Uterus (tissue), 4 donors: Measurements from ENCODE around the gene RIPOR2. TPM values are rescaled to one million over a fixed set of nuclear protein-coding genes. Genes with fewer than 3 reads are reported as not detected.

Experiments used
- DNase-seq, 2 donors: peaks; one replicate each; pipeline ENCODE4 v3.0.0-alpha.2; 2019 to 2020
- H3K27ac ChIP-seq, 2 donors: fragments of 200-600 bp; sonication (generic); 1 replicate in 1 of 2; 2 replicates in 1 of 2; pipeline ENCODE4 v1.5.1; 2016 to 2018
- H3K27me3 ChIP-seq, 2 donors: fragments of 200-600 bp; sonication (generic); one replicate each; pipeline ENCODE4 v1.5.1; 2018 to 2019; ENCODE audit warnings: control low read depth in 1 of 2
- H3K36me3 ChIP-seq, 2 donors: fragments of 200-600 bp; sonication (generic); one replicate each; pipeline ENCODE4 v1.5.1; 2019; ENCODE audit warnings: control low read depth in 1 of 2
- H3K4me1 ChIP-seq, 2 donors: fragments of 200-600 bp; sonication (generic); one replicate each; pipeline ENCODE4 v1.5.1; 2018 to 2019; ENCODE audit warnings: control low read depth in 1 of 2
- H3K4me3 ChIP-seq, 2 donors: fragments of 200-600 bp; sonication (generic); 1 replicate in 1 of 2; 2 replicates in 1 of 2; pipeline ENCODE4 v1.5.1; 2018 to 2019; ENCODE audit warnings: mild to moderate bottlenecking in 1 of 2
- H3K9me3 ChIP-seq, 2 donors: fragments of 200-600 bp; sonication (generic); one replicate each; pipeline ENCODE4 v1.5.1; 2019; ENCODE audit warnings: control low read depth in 1 of 2
- CTCF ChIP-seq, 4 experiments: fragments of 200-600 bp in 2 of 4; fragments of 450-650 bp in 2 of 4; sonication (generic) in 2 of 4; IDR thresholded peaks; one replicate each; pipeline ENCODE4 v1.5.1; 2016 to 2019; ENCODE audit warnings: antibody characterized with exemption in 4 of 4, mild to moderate bottlenecking in 2 of 4, moderate library complexity in 1 of 4
- POLR2A ChIP-seq, 2 donors: fragments of 450-650 bp; IDR thresholded peaks; one replicate each; pipeline ENCODE4 v1.6.1; 2016; ENCODE audit warnings: antibody characterized with exemption in 2 of 2, mild to moderate bottlenecking in 1 of 2, moderate library complexity in 1 of 2
- intact Hi-C: fragments of 100-400 bp; cut with DNase I; formaldehyde crosslinking; loops from one replicate; pipeline ENCODE4 v1.15.1; 2023; ENCODE audit warnings: low total_unique reads
- total RNA-seq, 4 donors: library from RNA; depleted of rRNA in 3 of 4; stranded (reverse); fragments of >200 nt in 3 of 4; gene quantifications; one replicate each; pipeline versions ENCODE4 v1.1.0 to v1.2.4, GENCODE V29; 2014 to 2023
- donor health status: DM: yes; HTN: yes; CAD: no.

RIPOR2 gene
- total RNA-seq, 4 donors from 2014 or later, result 29.0 to 106 (median 80.4) TPM

DNA sequence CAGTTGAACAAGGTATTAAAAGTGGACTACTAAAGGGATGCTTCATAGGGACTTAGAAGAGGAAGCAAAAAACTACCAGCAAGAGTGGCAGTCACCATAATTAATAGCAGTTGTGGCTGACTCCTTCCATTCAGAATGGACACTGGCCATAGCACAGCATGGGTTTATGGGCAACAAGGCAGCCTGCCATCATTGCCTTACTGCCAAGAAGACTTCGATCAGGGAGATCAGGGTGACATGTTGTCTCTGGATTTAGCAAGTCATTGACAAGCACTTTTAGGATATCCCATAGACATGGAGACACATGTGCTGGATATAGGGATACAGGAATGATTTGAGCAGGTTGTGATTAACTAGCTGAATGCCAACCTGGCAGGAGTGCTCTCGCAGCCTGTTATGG lies 35.3 kb upstream of the RIPOR2 start:
- Histone ChIP-seq H3K4me3 (no peak overlapping the region), H3K9me3 (no peaks in the 10 kb centered on the region), H3K36me3 (no peaks in the 10 kb centered on the region), H3K27ac (no peak overlapping the region), H3K27me3 (no peaks in the 10 kb centered on the region), H3K4me1 (no peaks in the 10 kb centered on the region)
- TF ChIP-seq CTCF (IDR thresholded peaks at IDR 0.05), result no peak
- no peak for TF ChIP-seq POLR2A (IDR thresholded peaks at IDR 0.05)
- intact Hi-C loops, result no loop called here
- no peak for DNase-seq

DNA sequence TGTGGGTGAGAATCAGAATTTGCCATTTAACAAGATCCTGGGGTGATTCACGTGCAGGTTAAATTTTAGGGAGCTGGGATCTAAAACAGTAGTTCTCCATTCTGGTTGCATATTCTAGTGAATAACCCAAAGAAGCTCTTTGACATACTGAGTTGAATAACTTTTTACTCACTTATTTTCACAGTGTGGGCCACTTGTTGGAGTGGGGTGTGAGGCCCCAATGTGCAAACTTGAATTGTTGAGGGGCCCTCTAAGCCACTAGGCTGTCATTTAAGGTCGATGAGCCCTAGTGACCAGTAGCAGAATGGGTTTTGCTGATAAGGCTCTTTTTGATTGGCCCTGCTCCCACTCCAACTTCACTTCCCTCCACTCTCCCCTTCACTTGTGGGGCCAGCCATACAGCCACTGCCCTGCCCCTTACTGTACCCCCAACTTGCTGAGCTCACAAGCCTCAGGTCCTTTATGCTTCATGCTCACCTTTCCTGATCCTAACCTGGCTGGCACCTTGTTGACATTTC lies 33.6 kb upstream of the RIPOR2 start:
- no peak for TF ChIP-seq POLR2A (IDR thresholded peaks at IDR 0.05)
- no peak for TF ChIP-seq CTCF (IDR thresholded peaks at IDR 0.05)
- intact Hi-C loops, result no loop called here
- Histone ChIP-seq H3K4me1 (no peaks in the 10 kb centered on the region), H3K9me3 (no peaks in the 10 kb centered on the region), H3K27me3 (no peaks in the 10 kb centered on the region), H3K27ac (no peak overlapping the region), H3K36me3 (no peaks in the 10 kb centered on the region), H3K4me3 (no peak overlapping the region)
- DNase-seq, result no peak

- no peak for TF ChIP-seq CTCF (IDR thresholded peaks at IDR 0.05)
- TF ChIP-seq POLR2A (IDR thresholded peaks at IDR 0.05), result no peak
- no peak for DNase-seq
- Histone ChIP-seq H3K27ac (no peak overlapping the region), H3K4me1 (no peaks in the 10 kb centered on the region), H3K4me3 (no peak overlapping the region), H3K27me3 (no peaks in the 10 kb centered on the region), H3K9me3 (no peaks in the 10 kb centered on the region), H3K36me3 (no peaks in the 10 kb centered on the region)
- intact Hi-C loops, result no loop called here
Measured at GRCh38 chr6:24968783-24969182, 33.0 kb upstream of the RIPOR2 start.

GRCh38 chr6:24967211-24967610 lies 31.5 kb upstream of the RIPOR2 start:
- Histone ChIP-seq H3K4me1 (no peaks in the 10 kb centered on the region), H3K36me3 (no peaks in the 10 kb centered on the region), H3K4me3 (no peak overlapping the region), H3K9me3 (no peaks in the 10 kb centered on the region), H3K27me3 (no peaks in the 10 kb centered on the region), H3K27ac (no peak overlapping the region)
- DNase-seq, result no peak
- intact Hi-C loops, result no loop called here
- TF ChIP-seq CTCF (IDR thresholded peaks at IDR 0.05), result no peak
- no peak for TF ChIP-seq POLR2A (IDR thresholded peaks at IDR 0.05)

- Histone ChIP-seq H3K27ac (no peak overlapping the region), H3K4me1 (no peaks in the 10 kb centered on the region), H3K4me3 (no peak overlapping the region), H3K36me3 (no peaks in the 10 kb centered on the region), H3K27me3 (no peaks in the 10 kb centered on the region), H3K9me3 (no peaks in the 10 kb centered on the region)
- no peak for TF ChIP-seq CTCF (IDR thresholded peaks at IDR 0.05)
- no peak for TF ChIP-seq POLR2A (IDR thresholded peaks at IDR 0.05)
- intact Hi-C loops, result no loop called here
- no peak for DNase-seq
Measured at GRCh38 chr6:24966381-24966780, 30.6 kb upstream of the RIPOR2 start.
